ENCODE results near the gene ZHX3. TPM values are rescaled to one million over a fixed set of nuclear protein-coding genes. Genes with fewer than 3 reads are reported as not detected.

ZHX3 gene, protein sequence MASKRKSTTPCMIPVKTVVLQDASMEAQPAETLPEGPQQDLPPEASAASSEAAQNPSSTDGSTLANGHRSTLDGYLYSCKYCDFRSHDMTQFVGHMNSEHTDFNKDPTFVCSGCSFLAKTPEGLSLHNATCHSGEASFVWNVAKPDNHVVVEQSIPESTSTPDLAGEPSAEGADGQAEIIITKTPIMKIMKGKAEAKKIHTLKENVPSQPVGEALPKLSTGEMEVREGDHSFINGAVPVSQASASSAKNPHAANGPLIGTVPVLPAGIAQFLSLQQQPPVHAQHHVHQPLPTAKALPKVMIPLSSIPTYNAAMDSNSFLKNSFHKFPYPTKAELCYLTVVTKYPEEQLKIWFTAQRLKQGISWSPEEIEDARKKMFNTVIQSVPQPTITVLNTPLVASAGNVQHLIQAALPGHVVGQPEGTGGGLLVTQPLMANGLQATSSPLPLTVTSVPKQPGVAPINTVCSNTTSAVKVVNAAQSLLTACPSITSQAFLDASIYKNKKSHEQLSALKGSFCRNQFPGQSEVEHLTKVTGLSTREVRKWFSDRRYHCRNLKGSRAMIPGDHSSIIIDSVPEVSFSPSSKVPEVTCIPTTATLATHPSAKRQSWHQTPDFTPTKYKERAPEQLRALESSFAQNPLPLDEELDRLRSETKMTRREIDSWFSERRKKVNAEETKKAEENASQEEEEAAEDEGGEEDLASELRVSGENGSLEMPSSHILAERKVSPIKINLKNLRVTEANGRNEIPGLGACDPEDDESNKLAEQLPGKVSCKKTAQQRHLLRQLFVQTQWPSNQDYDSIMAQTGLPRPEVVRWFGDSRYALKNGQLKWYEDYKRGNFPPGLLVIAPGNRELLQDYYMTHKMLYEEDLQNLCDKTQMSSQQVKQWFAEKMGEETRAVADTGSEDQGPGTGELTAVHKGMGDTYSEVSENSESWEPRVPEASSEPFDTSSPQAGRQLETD
- total RNA-seq, result 10 to 100 TPM; 57.8 to 74.8 (median 60.5) TPM

DNA sequence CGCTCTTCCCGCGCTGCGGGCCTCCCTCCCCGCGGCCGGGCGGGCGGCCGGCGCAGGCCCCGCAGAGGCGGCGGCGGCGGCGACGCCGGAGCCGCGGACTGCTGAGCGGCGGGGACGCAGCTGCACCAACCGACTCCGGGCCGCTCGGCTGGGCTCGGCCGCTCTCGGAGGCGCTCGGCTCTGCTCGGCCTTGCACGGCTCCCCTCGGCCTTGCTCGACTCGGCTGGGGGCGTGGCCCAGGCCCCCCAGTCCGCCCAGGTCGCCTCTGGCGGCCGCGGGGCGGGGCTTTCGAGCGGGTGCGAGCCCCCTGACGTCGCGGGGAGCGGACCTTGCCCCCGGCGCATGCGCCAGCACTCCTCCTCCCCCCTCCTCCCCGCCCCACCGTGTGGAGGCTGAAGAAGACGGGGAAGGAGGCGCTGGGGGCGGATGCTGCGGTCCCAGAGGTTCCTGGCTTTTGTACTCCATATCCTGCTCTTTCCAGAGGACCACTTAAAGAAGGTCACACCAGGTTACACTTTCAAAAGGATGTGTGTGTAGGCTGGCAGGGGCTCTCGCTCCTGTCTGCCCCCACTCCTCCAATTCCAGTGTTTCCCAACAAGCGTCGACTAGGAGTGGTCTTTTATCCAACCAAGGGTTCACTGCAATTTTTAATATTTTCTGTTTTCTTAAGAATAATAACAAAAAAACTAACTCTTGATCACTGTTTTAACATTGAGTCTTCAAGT is at the start of gene ZHX3:
ZHX3 (minus strand) TSS at position 186 of the 725 bp plus-strand sequence. CDS start 112,815 bp downstream, outside the sequence.
- TF ChIP-seq POLR2A (IDR thresholded peaks at IDR 0.05), result peak; percentile 39 to 88
- TF ChIP-seq, protein P1, sequence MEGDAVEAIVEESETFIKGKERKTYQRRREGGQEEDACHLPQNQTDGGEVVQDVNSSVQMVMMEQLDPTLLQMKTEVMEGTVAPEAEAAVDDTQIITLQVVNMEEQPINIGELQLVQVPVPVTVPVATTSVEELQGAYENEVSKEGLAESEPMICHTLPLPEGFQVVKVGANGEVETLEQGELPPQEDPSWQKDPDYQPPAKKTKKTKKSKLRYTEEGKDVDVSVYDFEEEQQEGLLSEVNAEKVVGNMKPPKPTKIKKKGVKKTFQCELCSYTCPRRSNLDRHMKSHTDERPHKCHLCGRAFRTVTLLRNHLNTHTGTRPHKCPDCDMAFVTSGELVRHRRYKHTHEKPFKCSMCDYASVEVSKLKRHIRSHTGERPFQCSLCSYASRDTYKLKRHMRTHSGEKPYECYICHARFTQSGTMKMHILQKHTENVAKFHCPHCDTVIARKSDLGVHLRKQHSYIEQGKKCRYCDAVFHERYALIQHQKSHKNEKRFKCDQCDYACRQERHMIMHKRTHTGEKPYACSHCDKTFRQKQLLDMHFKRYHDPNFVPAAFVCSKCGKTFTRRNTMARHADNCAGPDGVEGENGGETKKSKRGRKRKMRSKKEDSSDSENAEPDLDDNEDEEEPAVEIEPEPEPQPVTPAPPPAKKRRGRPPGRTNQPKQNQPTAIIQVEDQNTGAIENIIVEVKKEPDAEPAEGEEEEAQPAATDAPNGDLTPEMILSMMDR (IDR thresholded peaks at IDR 0.05), result no peak
- whole genome bisulfite sequencing, 2 donors, result 1 to 2% methylated on average over 9 to 20 of the region's 64 CpGs
- H3K9me3 ChIP-seq, result no peaks in the 10 kb centered on the region
- peak within 1 kb of the TSS; percentile 84 to 91 (median 85) for H3K27ac ChIP-seq
- intact Hi-C loops (cut with DNase I), result loop anchor here (10.0 kb wide), 1 partner anchor 63 kb away; no protein-coding TSS in a partner anchor
- peak; percentile 98 for DNase-seq
- H3K4me3 ChIP-seq (replicated peaks in 1 of 3), result peak within 1 kb of the TSS; percentile 47 to 90 (median 77)
- peaks cover 19 to 23% of the 10 kb centered on the region in 2 donors for H3K4me1 ChIP-seq
- H3K36me3 ChIP-seq, result no peaks in the 10 kb centered on the region
- no peaks in the 10 kb centered on the region for H3K27me3 ChIP-seq

DNA sequence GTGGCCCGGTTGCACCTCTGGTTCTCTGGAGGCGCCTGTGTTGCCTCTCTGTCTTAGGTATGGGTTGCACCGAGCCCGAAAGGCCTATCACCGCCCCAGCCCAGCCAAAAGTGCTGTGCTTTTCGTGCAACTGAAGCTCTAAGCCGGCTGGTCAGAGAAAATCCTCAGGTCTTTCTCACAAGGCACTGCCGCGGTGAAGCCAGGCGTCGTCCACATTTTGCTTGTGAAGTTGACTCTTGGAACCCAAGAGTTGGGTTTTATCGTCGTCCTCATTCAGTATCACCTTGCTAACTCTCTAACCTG is 49.8 kb upstream of the ZHX3 start:
- 71 to 79% methylated on average over 13 of the region's 13 CpGs for WGBS, 2 donors
- H3K4me3 ChIP-seq (replicated peaks in 1 of 3), result no peak overlapping the region
- TF ChIP-seq, protein P1 (IDR thresholded peaks at IDR 0.05), result no peak
- TF ChIP-seq POLR2A (IDR thresholded peaks at IDR 0.05), result no peak
- H3K27me3 ChIP-seq, result peaks cover 14% of the 10 kb centered on the region
- no peaks in the 10 kb centered on the region for H3K9me3 ChIP-seq
- DNase-seq, result no peak
- no peaks in the 10 kb centered on the region for H3K36me3 ChIP-seq
- no peak overlapping the region for H3K27ac ChIP-seq
- peaks cover 5 to 11% of the 10 kb centered on the region in 2 donors for H3K4me1 ChIP-seq
- intact Hi-C loops (cut with DNase I), result no loop called here

DNA sequence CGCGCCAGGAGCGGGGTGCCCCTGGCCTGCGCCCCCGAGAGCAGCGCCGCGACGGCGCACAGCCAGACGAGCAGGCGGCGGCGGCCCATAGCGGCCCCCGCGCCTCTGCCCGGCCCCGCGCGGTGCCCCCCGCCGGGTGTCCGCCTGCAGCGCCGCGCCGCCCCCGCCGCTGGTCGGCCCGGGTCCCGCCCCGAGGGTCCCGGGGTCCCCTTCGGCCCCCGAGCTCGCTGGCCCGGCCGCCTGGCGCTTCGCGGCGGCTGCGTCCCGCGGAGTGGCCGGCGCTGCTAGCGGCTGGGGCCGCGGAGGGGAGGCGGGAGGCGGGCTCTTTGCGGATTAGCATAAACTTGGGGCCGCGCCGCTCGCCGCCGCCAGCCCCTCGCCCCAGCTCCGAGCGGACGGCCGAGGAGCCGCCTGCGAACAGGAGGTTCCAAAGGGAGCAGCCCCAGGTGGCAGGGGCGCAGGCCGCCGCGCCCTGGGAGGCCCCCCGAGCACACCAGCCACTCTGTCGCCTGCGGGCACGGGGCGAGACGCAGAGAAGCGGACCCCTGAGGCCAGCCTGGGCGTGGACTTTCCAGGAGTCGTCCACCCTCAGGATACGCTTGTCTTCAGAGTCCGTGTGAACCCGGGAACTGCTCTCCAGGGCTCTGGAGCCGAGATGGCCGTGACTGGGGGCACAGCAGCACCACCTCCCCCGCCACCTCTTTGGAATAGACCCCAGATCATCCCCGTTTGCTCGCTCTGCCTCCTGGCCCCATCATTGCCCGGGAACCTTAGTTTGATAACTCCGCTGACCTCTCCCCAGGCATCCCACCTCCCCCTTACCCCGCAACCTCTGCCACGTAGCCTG is 49.2 kb upstream of the ZHX3 start, which contains the start of gene EMILIN3:
EMILIN3 (minus strand) TSS at position 273 of the 847 bp plus-strand sequence; CDS start at position 89, 184 bp downstream.
- peaks cover 14% of the 10 kb centered on the region for H3K27me3 ChIP-seq
- intact Hi-C loops (cut with DNase I), result no loop called here
- no peaks in the 10 kb centered on the region for H3K36me3 ChIP-seq
- WGBS, 2 donors, result 19 to 61% methylated on average over 6 to 22 of the region's 93 CpGs
- TF ChIP-seq, protein P1 (IDR thresholded peaks at IDR 0.05), result no peak
- no peak for TF ChIP-seq POLR2A (IDR thresholded peaks at IDR 0.05)
- no peak for DNase-seq
- no peak within 1 kb of the TSS for H3K27ac ChIP-seq
- H3K4me1 ChIP-seq, result peaks cover 5 to 17% of the 10 kb centered on the region in 2 donors
- peak within 1 kb of the TSS in 1 of 3 donors; percentile 21 for H3K4me3 ChIP-seq (replicated peaks in 1 of 3)
- H3K9me3 ChIP-seq, result no peaks in the 10 kb centered on the region

DNA sequence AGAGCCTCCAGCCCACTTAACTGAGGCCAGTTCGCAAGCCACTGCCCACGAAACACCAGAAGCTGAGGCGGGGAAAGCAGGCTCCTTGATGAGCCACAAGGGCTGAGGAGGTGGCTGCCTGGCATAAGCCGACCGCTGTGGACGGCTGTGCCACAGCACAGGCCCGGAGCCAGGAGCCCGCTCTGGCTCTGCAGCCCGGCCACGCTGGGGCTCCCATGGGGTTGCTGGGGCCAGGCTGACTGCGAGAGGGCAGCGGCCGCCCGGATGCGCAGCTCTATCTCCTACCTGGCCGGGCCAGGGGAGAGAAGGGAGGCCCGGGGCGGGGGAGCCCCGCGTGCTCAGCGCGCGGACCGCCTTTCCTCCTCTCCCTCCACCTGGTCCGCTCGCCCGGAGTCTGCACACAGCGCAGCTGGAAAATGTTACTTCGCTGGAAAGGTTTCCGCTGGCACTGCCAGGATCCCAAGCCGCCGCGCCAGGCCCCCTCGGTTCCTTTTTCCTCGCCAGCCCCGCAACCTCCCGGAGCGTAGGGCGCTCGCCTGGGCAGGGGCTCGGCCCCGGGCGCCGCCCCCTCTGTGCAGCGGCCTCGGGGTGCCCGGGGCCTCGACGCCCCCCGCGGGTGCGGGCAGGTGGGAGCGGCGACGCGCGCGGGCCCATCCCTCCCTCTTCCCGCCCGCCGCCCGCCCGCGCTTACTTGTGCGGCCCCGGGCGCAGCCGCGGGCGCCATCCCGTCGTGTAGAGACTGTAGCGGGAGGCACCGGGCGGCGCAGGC is 48.4 kb upstream of the ZHX3 start:
- Histone ChIP-seq H3K27me3 (peaks cover 14% of the 10 kb centered on the region), H3K4me1 (peaks cover 5 to 18% of the 10 kb centered on the region in 2 donors), H3K4me3 (replicated peaks in 1 of 3) (peak overlapping the region in 1 of 3 donors; percentile 21), H3K9me3 (no peaks in the 10 kb centered on the region), H3K27ac (no peak overlapping the region), H3K36me3 (no peaks in the 10 kb centered on the region)
- DNase-seq, result peak in 1 of 2 donors; percentile 31
- TF ChIP-seq, protein P1 (IDR thresholded peaks at IDR 0.05), result no peak
- TF ChIP-seq POLR2A (IDR thresholded peaks at IDR 0.05), result no peak
- intact Hi-C loops (cut with DNase I), result no loop called here
- 9 to 23% methylated on average over 7 to 19 of the region's 76 CpGs for WGBS, 2 donors
